GM12892 (cell line): ENCODE data around the gene TPCN1.

Experiments used
- POLR2A ChIP-seq: IDR thresholded peaks from 2 replicates; pipeline ENCODE4 v1.6.1; 2011; ENCODE audit warnings: low read depth, low read length, control low read depth
- POLR2AphosphoS5 ChIP-seq: IDR thresholded peaks from 2 replicates; pipeline ENCODE4 v1.6.1; 2011; ENCODE audit warnings: low read depth, low read length, control low read depth

DNA sequence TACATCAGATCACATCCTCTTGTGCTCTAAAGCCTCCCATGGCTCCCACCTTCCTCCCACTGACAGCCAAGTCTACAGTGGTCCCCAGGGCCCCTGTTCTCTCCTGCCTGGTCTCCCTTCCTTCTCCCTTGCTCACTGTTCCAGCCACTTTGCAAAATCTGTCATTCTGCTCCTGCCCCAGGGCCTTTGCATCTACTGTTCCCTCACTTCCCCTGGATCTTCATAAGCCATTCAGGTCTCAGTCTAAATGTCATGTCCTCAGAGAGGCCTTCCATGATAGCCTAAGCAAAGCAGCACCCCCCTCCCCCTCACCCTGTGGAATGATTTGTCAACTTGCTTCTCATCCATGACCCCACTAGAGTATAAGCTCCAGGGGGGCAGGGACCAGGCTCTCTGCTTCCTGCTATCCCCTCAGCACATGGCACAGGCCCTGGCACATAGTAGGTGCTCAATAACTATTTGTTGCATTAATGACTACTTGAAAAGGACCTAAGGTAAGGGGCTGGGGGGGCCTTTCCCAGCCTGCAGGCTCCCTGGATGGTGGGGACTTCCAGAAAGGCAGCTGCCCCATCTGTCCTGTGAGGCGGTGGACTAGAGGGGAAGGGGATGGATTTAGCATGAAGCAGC is 108.6 kb downstream of the TPCN1 start:
- TF ChIP-seq POLR2AphosphoS5 (no peak), POLR2A (no peak)
